GM12874 (cell line): ENCODE measurements around the gene CYP1A2.
A peak's percentile ranks its signal among the peaks of the same experiment; 100 is the strongest.

Experiments used
- TF ChIP-seq, protein P1 (sequence below): IDR thresholded peaks from 2 replicates; pipeline ENCODE4 v1.5.1; 2011; ENCODE audit warnings: low read depth, mild to moderate bottlenecking, control low read depth, low read length, moderate library complexity; ENCODE audit not compliant: insufficient read depth

CYP1A2 gene

DNA sequence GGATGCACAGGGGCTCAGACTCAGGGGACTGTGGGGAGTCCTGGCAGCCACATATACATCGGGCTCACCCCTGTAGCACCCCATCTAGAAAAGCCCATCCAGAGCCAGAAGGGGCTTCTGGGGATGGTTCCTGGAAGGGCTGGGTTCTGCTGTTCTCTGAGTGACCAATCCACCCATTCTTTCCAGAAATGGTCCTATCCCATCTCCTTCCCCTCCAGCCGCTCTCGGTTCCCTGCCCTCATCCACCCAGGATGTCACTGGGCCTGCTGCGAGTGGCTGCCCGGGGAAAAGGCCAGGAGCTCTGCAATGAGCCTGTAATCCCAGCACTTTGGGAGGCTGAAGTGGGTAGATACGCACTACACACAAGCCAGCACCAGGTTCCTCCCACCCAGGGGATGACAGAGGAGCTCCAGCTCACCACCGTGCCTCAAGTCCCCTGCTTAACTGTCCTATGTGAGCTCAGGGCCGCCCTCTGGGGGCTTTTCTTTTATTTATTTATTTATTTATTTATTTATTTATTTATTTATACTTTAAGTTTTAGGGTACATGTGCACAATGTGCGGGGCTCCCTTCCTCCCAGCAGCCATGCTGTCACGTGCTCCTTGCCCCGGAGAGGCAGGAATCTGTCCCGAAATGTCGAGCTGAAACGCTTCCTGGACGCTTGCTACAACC, 19.6 kb downstream of the CYP1A2 start:
- TF ChIP-seq, protein P1, sequence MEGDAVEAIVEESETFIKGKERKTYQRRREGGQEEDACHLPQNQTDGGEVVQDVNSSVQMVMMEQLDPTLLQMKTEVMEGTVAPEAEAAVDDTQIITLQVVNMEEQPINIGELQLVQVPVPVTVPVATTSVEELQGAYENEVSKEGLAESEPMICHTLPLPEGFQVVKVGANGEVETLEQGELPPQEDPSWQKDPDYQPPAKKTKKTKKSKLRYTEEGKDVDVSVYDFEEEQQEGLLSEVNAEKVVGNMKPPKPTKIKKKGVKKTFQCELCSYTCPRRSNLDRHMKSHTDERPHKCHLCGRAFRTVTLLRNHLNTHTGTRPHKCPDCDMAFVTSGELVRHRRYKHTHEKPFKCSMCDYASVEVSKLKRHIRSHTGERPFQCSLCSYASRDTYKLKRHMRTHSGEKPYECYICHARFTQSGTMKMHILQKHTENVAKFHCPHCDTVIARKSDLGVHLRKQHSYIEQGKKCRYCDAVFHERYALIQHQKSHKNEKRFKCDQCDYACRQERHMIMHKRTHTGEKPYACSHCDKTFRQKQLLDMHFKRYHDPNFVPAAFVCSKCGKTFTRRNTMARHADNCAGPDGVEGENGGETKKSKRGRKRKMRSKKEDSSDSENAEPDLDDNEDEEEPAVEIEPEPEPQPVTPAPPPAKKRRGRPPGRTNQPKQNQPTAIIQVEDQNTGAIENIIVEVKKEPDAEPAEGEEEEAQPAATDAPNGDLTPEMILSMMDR, result no peak

DNA sequence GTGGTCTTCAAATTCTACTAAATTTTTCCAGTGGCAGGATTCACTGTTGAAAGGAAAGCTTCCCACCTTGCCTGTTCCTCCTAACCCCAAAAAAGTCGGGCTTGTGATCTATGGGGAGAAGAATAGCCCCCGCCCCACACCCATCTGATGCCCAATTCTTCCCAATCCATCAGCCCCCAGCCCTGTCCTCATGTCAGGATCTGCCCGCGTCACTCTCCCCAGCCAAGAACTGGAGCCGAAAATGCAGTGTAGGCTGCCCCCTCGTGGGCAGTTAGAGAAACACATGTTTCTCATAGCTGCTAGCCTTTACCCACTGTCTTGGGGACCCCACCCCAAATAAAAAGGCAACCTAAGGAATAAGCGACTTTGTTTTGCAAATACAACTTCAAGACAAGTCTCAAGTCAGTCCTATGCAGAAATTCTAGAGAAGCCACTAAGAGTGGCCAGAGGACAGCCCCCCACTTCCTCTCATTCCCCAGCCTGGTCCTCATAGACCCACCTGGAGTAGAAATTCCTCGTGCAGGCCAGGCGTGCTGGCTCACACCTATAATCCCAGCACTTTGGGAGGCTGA, 20.2 kb downstream of the CYP1A2 start:
- TF ChIP-seq, protein P1, result peak; percentile 80

DNA sequence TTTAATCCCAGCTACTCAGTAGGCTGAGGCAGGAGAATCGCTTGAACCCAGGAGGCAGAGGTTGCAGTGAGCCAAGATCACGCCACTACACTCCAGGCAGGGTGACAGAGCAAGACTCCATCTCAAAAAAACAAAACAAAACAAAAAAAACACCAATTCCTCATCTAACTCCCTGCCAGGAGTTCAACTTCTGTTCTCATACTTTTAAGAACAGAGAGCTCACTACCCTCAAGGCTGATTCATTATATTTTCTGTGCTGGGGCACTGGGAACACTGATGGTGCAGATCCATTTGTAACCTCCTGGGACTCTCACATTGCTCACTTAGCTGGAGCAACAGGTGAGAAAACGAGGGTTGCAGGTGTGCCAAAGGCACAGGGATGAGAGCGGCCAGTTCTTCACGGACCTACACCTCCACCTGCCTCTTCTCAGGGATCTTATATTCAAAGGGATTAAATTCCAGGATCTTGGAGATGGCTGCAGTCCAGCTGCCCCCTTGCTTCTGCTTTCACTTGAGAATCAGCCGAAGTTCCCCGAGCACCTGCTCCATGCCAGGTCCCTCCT, 20.9 kb downstream of the CYP1A2 start:
- TF ChIP-seq, protein P1, result no peak

GRCh38 chr15:74770211-74770903, 21.7 kb downstream of the CYP1A2 start:
- TF ChIP-seq, protein P1, result no peak

- TF ChIP-seq, protein P1, result no peak
Observed at GRCh38 chr15:74773329-74773728, 24.7 kb downstream of the CYP1A2 start.

GRCh38 chr15:74773731-74774252, 25.1 kb downstream of the CYP1A2 start:
- TF ChIP-seq, protein P1, result no peak

- TF ChIP-seq, protein P1, result no peak
Observed at GRCh38 chr15:74775132-74775562, 26.5 kb downstream of the CYP1A2 start.
